Ramos (cell line): ENCODE results near the gene FRMD4B.

Source experiments
- in situ Hi-C: fragments of 300-500 bp; cut with MboI; formaldehyde crosslinking; loops from one replicate; pipeline ENCODE4 v1.14.3; 2022; ENCODE audit warnings: low sequenced_read_pairs; ENCODE audit not compliant: unreplicated experiment

FRMD4B gene

DNA sequence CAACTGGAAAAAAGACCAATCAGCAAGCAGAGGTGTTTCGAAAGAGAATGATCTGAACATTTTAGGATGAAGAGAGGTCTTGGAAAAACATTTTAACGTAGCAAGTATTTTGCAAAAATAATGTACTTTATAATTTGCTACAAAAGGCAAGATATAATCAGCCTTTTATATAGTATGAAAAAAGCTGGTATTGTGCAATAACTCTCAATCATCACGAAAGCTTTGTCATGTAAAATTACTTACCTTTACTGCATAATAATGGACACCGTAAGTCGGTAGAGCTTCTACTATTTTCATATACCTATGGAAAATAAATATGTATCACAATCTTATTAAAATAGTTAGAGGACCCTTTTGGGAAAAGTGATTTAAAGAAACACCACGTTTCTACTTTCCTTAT is 167.8 kb downstream of the FRMD4B start:
- in situ Hi-C loops, result no loop called here

- in situ Hi-C loops, result no loop called here
Observed at GRCh38 chr3:69216981-69217380, 168.9 kb downstream of the FRMD4B start.

DNA sequence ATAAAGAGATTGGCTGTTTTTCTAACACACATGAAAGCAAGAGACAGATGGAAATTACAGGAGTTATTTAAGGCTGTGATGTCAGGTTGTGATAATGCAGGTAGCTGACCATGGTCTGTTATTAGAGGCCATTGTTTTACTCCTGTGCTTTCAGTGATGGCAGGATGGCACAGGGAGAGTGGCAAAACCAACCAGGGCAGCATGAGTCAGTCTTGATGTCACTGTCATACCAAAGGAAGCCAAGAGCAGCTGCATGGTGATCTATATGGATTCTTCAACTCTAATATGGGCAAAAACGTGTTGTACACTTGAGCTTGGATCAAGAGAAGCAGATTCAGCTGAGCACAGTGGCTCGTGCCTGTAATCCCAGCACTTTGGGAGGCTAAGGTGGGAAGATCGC is 171.6 kb downstream of the FRMD4B start:
- in situ Hi-C loops, result no loop called here

GRCh38 chr3:69212411-69213160 is 173.3 kb downstream of the FRMD4B start:
- in situ Hi-C loops, result no loop called here

- in situ Hi-C loops, result no loop called here
Observed at GRCh38 chr3:69210068-69210730, 175.7 kb downstream of the FRMD4B start.

- in situ Hi-C loops, result no loop called here
Observed at GRCh38 chr3:69209413-69209812, 176.5 kb downstream of the FRMD4B start.

DNA sequence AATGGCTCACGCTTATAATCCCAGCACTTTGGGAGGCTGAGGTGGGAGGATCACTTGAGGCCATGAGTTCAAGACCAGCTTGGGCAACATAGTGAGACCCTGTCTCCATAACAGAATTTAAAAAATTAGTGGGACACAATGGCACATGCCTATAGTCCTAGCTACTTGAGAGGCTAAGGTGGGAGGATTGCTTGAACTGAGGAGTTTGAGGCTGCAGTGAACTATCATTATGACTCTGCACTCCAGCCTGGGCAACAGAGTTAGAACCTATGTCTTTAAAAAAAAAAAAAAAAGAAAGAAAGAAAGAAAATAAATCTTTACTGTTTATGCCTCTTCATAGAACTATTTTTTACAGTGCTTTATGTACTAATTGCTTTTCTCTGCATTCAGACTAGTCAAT is 178.9 kb downstream of the FRMD4B start:
- in situ Hi-C loops, result no loop called here

- in situ Hi-C loops, result no loop called here
Observed at GRCh38 chr3:69205385-69205784, 180.5 kb downstream of the FRMD4B start.

DNA sequence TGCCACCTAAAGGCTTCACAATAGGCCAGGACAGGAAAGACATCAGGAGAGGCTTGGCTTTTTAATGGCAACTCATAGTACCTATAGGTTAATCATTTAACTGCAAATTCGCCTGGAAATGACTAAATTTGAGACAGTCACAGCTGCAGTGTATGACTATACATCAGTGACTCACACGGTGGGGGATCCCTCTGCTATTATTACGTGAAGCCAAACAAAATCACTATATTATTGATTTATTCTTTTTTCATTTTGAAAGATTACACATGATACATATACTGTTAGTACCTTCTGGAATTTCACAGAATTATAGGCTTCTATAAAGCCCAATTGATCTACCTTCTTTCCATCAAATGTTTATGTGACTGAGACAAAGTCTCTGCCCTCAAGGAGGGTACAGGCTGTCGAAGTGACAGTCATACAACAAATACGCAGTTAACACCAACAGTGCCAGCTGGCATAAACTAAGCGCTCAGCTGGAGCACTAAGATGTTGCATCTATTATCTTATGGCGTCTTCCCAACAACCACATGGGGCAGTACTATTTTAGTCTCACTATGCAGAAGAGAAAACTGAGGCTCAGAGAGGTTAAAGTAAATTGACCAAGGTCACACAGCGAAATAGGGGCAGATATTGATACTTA is 181.5 kb downstream of the FRMD4B start:
- in situ Hi-C loops, result no loop called here

DNA sequence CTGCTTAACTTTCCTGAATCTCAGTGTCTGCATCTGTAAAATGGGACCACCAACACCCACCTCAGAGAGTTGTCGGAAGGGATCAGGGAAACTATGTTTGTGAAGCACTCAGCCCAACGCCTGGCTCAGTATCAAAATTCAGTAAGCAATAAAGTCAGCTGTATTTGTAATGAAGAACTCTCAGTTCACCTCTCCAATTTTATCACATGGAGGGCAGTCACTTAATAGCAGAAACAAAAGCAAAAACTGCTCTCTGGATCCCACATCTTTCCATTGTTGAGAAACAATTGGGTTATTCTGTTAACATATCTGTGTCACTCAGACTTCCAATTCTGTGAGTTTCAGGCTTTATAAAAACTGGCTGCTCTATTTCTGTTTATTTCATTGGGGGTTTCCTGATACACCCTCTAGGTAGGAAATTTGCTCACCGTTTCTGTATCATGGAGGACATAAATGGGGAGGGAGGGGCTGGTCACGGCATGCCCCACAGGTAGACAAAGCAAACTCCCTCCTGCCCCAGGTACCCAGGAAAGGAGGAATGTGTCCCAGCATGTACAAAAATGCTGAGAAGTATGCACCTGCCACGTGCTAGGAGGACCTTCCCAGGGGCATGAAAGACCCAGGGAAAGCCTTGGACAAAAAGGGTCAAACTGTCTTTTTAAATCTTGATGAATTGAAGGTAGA is 182.1 kb downstream of the FRMD4B start:
- in situ Hi-C loops, result no loop called here

GRCh38 chr3:69201658-69202057 is 184.2 kb downstream of the FRMD4B start:
- in situ Hi-C loops, result no loop called here

DNA sequence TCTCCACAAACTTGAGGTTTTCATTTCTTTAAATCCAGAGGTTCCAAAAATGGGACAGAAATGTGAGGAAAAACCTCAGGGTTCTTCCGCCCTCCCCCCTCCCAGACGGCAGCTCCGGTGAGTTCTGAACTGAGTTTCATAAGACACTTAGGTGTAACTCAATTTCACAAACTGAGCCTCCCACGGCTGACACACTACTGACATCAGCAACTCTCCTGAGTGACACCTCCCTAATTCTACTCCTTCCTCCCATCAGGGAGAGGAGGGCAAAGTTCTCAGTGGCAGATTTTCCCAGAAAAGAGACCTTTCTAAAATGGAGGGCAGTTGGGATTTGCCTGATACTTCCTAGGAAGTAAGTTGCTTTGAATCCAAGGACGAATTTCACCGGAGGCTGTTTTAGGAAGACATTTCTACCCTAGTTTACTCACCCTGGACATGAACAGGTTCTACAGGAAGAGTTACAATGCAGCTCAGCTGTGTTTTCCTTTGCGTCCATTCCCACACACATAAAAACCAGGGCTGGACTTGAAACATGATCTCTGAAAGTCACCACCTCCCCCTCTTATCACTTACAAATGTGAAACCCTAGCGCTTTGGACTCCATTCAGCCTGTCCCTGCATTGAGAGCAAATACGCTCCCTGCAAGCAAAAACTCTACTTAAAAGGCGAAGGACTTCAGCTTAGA is 185.4 kb downstream of the FRMD4B start:
- in situ Hi-C loops, result no loop called here

- in situ Hi-C loops, result no loop called here
Observed at GRCh38 chr3:69199942-69200341, 185.9 kb downstream of the FRMD4B start.

GRCh38 chr3:69197922-69198530 is 187.9 kb downstream of the FRMD4B start:
- in situ Hi-C loops, result no loop called here

- in situ Hi-C loops, result no loop called here
Observed at GRCh38 chr3:69197455-69197854, 188.4 kb downstream of the FRMD4B start.

- in situ Hi-C loops, result no loop called here
Observed at GRCh38 chr3:69196876-69197275, 189.0 kb downstream of the FRMD4B start.

DNA sequence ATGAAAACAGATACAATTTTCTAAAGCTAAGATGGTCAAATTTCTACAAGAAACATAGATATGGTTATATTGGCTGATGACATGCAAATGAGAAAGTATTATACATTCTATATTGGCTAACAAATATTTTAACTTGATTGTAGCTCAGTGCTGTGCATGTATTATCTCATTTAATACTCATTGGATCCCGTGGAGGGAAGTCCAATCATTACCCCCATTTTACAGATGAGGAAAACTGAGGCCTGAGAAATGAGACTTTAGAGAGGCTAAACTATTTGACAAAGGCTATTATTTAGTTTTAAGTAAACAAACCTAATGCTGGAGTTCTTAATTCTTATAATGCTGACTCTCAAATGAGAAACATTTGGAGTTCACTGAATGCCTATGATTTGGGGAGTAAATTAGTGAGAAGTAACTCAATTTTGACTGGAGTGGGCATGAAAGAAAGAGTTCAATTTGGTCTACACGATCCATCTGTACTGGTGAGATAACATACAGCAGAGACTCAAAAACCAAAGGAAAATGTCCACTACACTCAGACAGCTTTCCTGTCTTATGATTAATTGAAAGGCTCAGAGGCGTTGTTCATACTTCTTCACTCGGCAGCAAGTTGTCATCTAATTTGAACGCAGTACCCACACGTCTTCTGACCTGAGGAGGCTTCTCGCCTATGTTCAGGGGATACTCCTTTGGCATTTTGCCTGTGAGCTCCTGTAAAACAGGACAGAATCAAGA is 191.3 kb downstream of the FRMD4B start:
- in situ Hi-C loops, result no loop called here

DNA sequence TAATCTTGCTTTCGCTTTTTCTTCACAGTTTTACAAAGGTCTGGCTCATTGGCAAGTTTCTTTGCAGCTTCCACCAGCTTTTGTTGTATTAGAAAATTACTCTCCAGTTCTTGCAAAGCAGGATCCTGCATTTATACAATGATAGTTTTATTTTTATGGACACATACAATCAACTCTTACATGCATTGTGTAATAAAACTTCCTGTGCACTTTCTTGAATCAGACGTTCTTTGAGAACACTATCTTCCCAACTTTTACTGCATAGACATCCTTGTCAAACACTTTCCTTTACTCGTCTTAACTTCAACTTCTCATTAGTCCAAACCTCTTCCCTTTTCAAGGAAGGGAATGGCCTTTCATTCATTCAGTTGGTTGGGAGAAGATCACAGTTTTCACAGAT is 192.1 kb downstream of the FRMD4B start:
- in situ Hi-C loops, result no loop called here

DNA sequence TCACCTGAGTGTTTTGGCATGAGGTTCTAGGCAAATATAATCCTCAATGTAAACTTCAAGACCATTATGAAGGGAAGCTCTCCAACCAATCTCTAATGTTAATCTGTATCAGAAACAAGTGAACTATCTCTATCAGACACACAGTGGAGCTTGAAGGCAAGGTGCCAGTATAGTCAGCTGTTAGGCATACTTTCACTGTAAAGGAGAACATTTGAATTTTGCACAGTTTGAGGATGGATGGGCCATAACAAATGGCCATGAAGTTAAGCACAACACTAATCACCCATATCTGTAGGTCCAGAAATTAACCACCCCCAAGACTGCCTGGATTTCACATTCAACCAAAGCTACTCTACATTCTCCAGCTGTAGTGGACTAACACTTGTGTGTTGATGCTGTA is 194.4 kb downstream of the FRMD4B start:
- in situ Hi-C loops, result no loop called here
